ENCODE results near the gene CNKSR3.

DNA sequence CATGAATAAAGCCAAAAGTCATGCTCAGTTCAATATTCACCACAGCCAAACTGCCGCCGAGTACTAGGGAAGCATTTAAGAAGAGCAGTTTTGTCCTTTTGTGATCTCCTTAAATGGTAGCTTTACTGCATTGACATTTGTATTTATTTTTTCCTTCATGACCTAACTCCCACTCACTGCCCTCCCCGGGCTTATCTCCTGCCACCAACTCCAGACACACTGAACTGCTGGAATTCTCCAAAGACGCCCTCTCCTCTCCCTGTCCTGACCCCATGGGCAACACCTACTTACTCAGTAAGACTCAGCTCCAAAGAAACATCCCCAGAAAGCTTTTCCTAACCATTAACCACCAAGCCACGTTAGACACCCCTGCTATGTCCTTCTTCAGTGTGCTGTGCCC is 48.5 kb upstream of the CNKSR3 start:
- TF ChIP-seq, protein P1, sequence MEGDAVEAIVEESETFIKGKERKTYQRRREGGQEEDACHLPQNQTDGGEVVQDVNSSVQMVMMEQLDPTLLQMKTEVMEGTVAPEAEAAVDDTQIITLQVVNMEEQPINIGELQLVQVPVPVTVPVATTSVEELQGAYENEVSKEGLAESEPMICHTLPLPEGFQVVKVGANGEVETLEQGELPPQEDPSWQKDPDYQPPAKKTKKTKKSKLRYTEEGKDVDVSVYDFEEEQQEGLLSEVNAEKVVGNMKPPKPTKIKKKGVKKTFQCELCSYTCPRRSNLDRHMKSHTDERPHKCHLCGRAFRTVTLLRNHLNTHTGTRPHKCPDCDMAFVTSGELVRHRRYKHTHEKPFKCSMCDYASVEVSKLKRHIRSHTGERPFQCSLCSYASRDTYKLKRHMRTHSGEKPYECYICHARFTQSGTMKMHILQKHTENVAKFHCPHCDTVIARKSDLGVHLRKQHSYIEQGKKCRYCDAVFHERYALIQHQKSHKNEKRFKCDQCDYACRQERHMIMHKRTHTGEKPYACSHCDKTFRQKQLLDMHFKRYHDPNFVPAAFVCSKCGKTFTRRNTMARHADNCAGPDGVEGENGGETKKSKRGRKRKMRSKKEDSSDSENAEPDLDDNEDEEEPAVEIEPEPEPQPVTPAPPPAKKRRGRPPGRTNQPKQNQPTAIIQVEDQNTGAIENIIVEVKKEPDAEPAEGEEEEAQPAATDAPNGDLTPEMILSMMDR (IDR thresholded peaks at IDR 0.05), result no peak
- no peak for TF ChIP-seq POLR2A (IDR thresholded peaks at IDR 0.05)

Data from thyroid gland (tissue), 4 donors.